PFSK-1 (cell line): ENCODE measurements around the gene NHERF2.

ENCODE experiments used
- FOXP2 ChIP-seq: optimal IDR thresholded peaks from 2 replicates; pipeline ENCODE3; 2011; ENCODE audit warnings: borderline replicate concordance, control low read depth, inconsistent platforms; ENCODE audit not compliant: insufficient read depth; ENCODE audit errors: extremely low read length, extremely low read depth
- POLR2AphosphoS5 ChIP-seq: IDR thresholded peaks from 2 replicates; pipeline ENCODE4 v1.6.1; 2012; ENCODE audit warnings: low read depth, mild to moderate bottlenecking, control low read depth, low read length, moderate library complexity
- SIN3A ChIP-seq: IDR thresholded peaks from 2 replicates; pipeline ENCODE4 v1.6.1; 2012; ENCODE audit warnings: mild to moderate bottlenecking, low read length, moderate library complexity, borderline replicate concordance; ENCODE audit not compliant: insufficient read depth
- TAF1 ChIP-seq: IDR thresholded peaks from 2 replicates; pipeline ENCODE4 v1.6.1; 2012; ENCODE audit warnings: low read length, control low read depth, borderline replicate concordance; ENCODE audit not compliant: insufficient read depth
- TF ChIP-seq, protein P1 (sequence below), 2 experiments: IDR thresholded peaks; 2 replicates each; pipeline versions ENCODE4 v1.6.1 to v1.8.0; 2011 to 2012; ENCODE audit warnings: low read depth in 2 of 2, low read length in 2 of 2, control low read depth in 1 of 2, inconsistent platforms in 1 of 2, mild to moderate bottlenecking in 1 of 2, moderate library complexity in 1 of 2; ENCODE audit not compliant: insufficient read depth in 1 of 2

NHERF2 gene

DNA sequence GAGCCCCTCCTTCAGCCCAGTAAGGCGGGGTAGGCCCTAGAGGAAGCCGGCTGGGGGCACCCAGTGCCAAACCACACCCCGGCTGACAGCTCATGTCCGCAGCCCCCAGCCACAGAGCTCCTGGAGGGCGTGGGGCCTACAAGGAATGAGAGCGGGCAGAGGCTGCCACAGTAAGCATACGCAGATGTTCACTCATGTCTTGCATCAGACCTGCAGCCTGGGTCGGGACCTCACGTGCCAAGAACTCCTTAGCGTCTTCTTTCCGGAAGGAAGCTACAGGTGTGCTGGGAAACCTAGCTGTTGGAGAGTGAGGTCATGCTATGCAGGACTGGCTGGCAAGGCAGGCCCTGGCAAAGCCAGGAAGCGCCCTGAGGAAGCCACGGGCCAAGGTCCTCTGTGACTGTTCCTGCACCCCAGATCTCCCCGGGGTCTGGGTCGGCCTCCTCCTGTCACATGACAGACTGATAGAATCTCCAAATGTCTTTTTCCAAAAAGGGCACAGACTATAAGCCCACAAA, 18.6 kb upstream of the NHERF2 start:
- TF ChIP-seq SIN3A (0 out of 2 replicates have a peak, but pooled peaks have one; percentile 32), POLR2AphosphoS5 (no peak), FOXP2 (no peak)
- TF ChIP-seq, protein P1, sequence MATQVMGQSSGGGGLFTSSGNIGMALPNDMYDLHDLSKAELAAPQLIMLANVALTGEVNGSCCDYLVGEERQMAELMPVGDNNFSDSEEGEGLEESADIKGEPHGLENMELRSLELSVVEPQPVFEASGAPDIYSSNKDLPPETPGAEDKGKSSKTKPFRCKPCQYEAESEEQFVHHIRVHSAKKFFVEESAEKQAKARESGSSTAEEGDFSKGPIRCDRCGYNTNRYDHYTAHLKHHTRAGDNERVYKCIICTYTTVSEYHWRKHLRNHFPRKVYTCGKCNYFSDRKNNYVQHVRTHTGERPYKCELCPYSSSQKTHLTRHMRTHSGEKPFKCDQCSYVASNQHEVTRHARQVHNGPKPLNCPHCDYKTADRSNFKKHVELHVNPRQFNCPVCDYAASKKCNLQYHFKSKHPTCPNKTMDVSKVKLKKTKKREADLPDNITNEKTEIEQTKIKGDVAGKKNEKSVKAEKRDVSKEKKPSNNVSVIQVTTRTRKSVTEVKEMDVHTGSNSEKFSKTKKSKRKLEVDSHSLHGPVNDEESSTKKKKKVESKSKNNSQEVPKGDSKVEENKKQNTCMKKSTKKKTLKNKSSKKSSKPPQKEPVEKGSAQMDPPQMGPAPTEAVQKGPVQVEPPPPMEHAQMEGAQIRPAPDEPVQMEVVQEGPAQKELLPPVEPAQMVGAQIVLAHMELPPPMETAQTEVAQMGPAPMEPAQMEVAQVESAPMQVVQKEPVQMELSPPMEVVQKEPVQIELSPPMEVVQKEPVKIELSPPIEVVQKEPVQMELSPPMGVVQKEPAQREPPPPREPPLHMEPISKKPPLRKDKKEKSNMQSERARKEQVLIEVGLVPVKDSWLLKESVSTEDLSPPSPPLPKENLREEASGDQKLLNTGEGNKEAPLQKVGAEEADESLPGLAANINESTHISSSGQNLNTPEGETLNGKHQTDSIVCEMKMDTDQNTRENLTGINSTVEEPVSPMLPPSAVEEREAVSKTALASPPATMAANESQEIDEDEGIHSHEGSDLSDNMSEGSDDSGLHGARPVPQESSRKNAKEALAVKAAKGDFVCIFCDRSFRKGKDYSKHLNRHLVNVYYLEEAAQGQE (IDR thresholded peaks at IDR 0.05; ENCODE audit: insufficient read depth in 1 of 2, low read depth in 2 of 2, low read length in 2 of 2) = no peak

DNA sequence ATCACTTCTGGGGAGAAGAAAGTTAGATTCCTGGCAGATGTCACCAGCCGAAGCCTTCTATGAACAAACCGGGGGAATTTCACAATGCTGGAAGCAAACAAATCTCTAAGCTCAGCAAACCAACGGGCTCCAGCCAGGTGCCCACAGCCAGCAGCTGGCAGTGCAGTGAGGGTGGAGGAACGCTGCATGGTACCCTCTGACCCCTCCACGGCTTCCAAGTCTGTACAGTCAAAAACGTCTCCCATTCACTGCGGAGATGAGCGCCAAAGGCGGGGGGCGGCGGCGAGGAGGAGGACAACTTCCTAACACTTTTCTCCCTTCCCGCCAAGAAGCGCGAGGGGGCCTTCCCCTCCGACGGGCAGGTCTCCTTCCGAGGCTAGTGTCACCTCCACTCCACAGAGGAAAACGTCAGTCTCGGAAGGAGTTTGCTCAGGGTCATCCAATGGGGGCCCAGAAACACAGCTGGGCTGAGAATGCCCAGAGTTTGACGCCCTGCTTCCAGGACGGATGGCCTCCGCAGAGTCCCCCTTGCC, 18.0 kb upstream of the NHERF2 start:
- 0 out of 2 replicates have a peak, but pooled peaks have one; percentile 6 for TF ChIP-seq SIN3A
- no peak for TF ChIP-seq TAF1
- no peak for TF ChIP-seq POLR2AphosphoS5

DNA sequence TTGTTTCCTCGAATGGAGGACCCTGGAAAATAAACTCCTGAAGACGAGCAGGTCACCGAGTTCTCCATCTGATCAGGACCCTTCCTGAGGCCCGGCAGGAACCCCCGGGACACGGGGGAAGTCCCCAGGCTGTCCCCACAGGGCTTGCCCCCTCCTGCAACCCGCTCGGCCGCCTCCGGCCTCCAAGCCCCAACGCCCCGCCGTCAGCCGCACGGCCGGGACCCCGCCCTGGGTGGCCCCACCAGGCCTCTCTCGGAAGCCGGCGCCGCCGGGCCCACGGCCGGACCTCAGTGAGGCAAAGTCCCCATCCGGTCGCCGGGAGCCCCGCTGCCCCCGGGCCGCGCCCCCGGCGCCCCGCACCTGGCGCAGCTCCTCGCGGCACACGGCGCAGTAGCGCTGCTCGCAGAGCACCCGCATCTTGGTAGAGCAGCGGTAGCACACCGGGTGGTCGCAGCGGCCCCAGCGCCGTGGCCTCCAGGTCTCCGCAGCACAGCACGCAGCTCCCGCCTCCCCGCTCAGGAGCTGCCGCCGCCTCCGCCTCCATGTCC, 17.5 kb upstream of the NHERF2 start:
- TF ChIP-seq FOXP2 = no peak
- TF ChIP-seq, protein P1 (IDR thresholded peaks at IDR 0.05; ENCODE audit: insufficient read depth in 1 of 2, low read depth in 2 of 2, low read length in 2 of 2) = no peak
- no peak for TF ChIP-seq TAF1
- no peak for TF ChIP-seq POLR2AphosphoS5

DNA sequence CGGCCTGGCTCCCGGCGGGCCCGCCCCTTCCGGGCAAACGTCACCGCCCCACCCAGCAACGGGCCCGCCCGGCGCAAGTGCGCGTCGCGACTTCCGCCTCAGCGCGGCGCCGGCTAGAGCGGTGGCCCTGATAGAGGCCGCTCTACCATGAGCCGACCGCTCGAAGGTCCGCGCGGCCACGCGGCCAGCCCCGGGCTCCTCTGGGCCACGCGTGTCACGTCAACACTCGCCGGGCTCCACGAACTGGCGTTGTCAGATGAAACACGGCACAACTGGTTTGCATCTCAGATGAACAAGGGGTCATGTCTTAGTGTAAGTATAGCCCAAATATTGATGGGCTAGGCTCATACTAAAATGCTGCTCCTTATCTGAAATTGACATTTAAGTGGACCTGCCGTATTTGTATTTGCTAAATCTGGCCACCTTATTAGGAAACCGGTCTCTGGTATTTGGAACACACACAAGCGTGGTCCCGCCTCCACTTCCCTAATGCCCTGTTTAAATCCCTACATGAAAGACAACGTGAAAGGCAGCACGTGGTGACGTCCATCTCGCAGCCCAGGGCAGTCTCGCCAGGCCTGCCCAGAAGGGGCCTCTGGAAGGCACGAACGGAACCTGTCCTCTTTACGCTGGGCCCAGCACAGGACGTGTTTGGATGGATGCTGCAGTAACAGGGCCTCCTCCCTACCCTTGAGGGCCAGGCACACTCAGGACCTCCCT, 16.8 kb upstream of the NHERF2 start, which contains the start of gene ZNF598:
Gene ZNF598, minus strand, starts transcription at position 31 of the 720 bp plus-strand sequence.
- TF ChIP-seq TAF1 (peak; percentile 73; the same call in 1 of the 2 replicates), POLR2AphosphoS5 (peak; percentile 71), FOXP2 (no peak), SIN3A (no peak)
- TF ChIP-seq, protein P1 (IDR thresholded peaks at IDR 0.05; ENCODE audit: insufficient read depth in 1 of 2, low read depth in 2 of 2, low read length in 2 of 2) = peak in 1 of 2 experiments; percentile 39; a peak in 2 of 4 replicates

DNA sequence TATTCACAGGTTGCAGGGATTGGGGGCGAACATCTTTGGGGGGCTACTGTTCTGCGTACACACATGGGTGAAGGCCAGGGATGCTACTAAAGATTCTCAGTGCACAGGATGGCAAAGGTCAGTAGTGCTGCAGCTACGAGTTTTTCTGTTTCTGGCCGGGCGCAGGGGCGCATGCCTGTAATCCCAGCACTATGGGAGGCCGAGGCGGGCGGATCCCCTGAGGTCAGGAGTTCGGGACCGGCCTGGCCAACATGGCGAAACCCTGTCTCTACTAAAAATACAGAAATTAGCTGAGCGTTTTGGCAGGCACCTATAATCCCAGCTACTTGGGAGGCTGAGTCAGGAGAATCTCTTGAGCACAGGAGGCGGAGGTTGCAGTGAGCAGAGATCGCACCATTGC, 13.2 kb upstream of the NHERF2 start:
- TF ChIP-seq TAF1 = no peak
- TF ChIP-seq, protein P1 (IDR thresholded peaks at IDR 0.05; ENCODE audit: insufficient read depth in 1 of 2, low read depth in 2 of 2, low read length in 2 of 2) = no peak
